Fibroblast of lung (primary cell): Measurements from ENCODE around the gene GRM4. TPM values are rescaled to one million over a fixed set of nuclear protein-coding genes. Genes with fewer than 3 reads are reported as not detected.

Experiments used
- DNase-seq, 2 donors: peaks; one replicate each; pipeline versions ENCODE4 v3.0.0 to v3.0.0-alpha.2; 2010; ENCODE audit warnings: low read depth in 2 of 2
- H2AFZ ChIP-seq: 2 replicates; pipeline ENCODE4 v1.5.1; 2012; ENCODE audit warnings: low read length, control low read depth, inconsistent platforms
- H3K27ac ChIP-seq: 2 replicates; pipeline ENCODE4 v1.5.1; 2011; ENCODE audit warnings: low read length, control low read depth; ENCODE audit not compliant: insufficient read depth
- H3K27me3 ChIP-seq: 2 replicates; pipeline ENCODE4 v1.5.1; 2011; ENCODE audit warnings: mild to moderate bottlenecking, low read length; ENCODE audit not compliant: control insufficient read depth, insufficient read depth
- H3K36me3 ChIP-seq: 2 replicates; pipeline ENCODE4 v1.5.1; 2011; ENCODE audit warnings: low read length; ENCODE audit not compliant: control insufficient read depth, insufficient read depth
- H3K4me1 ChIP-seq: 2 replicates; pipeline ENCODE4 v1.5.1; 2011; ENCODE audit warnings: low read length; ENCODE audit not compliant: control insufficient read depth, insufficient read depth; ENCODE audit errors: extremely low read depth
- H3K4me2 ChIP-seq: 2 replicates; pipeline ENCODE4 v1.5.1; 2011; ENCODE audit warnings: low read length, control low read depth; ENCODE audit not compliant: insufficient read depth; ENCODE audit errors: extremely low read depth
- H3K4me3 ChIP-seq, 4 experiments: fragments of 200-600 bp in 1 of 4; sonication (generic) in 1 of 4; replicated peaks in 1 of 4; 2 replicates each; pipeline ENCODE4 v1.5.1; 2011 to 2016; ENCODE audit warnings: low read length in 4 of 4, low read depth in 3 of 4, mild to moderate bottlenecking in 3 of 4, control low read depth in 2 of 4, inconsistent platforms in 1 of 4, mixed read lengths in 1 of 4; ENCODE audit not compliant: insufficient read depth in 1 of 4; ENCODE audit errors: control extremely low read depth in 1 of 4
- H3K79me2 ChIP-seq: 2 replicates; pipeline ENCODE4 v1.5.1; 2012; ENCODE audit warnings: mild to moderate bottlenecking, low read length, inconsistent platforms; ENCODE audit not compliant: control insufficient read depth, insufficient read depth
- H3K9ac ChIP-seq: 2 replicates; pipeline ENCODE4 v1.5.1; 2011; ENCODE audit warnings: mild to moderate bottlenecking, low read length, control low read depth; ENCODE audit not compliant: insufficient read depth
- H3K9me3 ChIP-seq: 2 replicates; pipeline ENCODE4 v1.5.1; 2012; ENCODE audit warnings: low read depth, low read length; ENCODE audit not compliant: control insufficient read depth, insufficient read depth
- H4K20me1 ChIP-seq: 2 replicates; pipeline ENCODE4 v1.5.1; 2011; ENCODE audit warnings: low read length; ENCODE audit not compliant: control insufficient read depth, insufficient read depth; ENCODE audit errors: extremely low read depth
- EZH2 ChIP-seq: IDR thresholded peaks from 2 replicates; pipeline ENCODE4 v1.5.1; 2012; ENCODE audit warnings: low read length, control low read depth, mild to moderate bottlenecking; ENCODE audit errors: missing control alignments
- polyA plus RNA-seq, 2 donors: library from polyadenylated mRNA; depleted of rRNA in 1 of 2; stranded (reverse) in 1 of 2; unstranded in 1 of 2; fragments of >200 nt; gene quantifications; 2 replicates each; pipeline ENCODE4 v1.2.1, GENCODE V29; 2011 to 2012; ENCODE audit warnings: missing spikeins in 1 of 2
- total RNA-seq: library from RNA; depleted of rRNA; stranded (reverse); fragments of >200 nt; gene quantifications from 2 replicates; pipeline ENCODE4 v1.2.1, GENCODE V29; 2014
- TF ChIP-seq, protein P1 (sequence below), 2 donors: IDR thresholded peaks in 1 of 2; conservative IDR thresholded peaks in 1 of 2; 1 replicate in 1 of 2; 2 replicates in 1 of 2; pipeline ENCODE4 v1.5.1; 2011 to 2012; ENCODE audit warnings: low read length in 2 of 2, control low read depth in 1 of 2, inconsistent platforms in 1 of 2, low read depth in 1 of 2, mild to moderate bottlenecking in 1 of 2

GRM4 gene
- total and polyA plus RNA-seq, 2 donors (not counting 1 experiment from before 2014, with no cell fraction given), result under 0.01 TPM; not detected in 1

- DNase-seq, result no peak
- TF ChIP-seq, protein P1, sequence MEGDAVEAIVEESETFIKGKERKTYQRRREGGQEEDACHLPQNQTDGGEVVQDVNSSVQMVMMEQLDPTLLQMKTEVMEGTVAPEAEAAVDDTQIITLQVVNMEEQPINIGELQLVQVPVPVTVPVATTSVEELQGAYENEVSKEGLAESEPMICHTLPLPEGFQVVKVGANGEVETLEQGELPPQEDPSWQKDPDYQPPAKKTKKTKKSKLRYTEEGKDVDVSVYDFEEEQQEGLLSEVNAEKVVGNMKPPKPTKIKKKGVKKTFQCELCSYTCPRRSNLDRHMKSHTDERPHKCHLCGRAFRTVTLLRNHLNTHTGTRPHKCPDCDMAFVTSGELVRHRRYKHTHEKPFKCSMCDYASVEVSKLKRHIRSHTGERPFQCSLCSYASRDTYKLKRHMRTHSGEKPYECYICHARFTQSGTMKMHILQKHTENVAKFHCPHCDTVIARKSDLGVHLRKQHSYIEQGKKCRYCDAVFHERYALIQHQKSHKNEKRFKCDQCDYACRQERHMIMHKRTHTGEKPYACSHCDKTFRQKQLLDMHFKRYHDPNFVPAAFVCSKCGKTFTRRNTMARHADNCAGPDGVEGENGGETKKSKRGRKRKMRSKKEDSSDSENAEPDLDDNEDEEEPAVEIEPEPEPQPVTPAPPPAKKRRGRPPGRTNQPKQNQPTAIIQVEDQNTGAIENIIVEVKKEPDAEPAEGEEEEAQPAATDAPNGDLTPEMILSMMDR (conservative IDR thresholded peaks at IDR 0.05 in 1 of 2, IDR thresholded peaks at IDR 0.05 in 1 of 2; ENCODE audit: low read depth in 1 of 2, low read length in 2 of 2), result no peak
- no peak for TF ChIP-seq EZH2
- no peaks in the 10 kb centered on the region for H3K9me3 ChIP-seq
- H3K9ac ChIP-seq, result no peak overlapping the region
- no peaks in the 10 kb centered on the region for H3K36me3 ChIP-seq
- no peak overlapping the region for H3K4me2 ChIP-seq
- no peak overlapping the region for H3K4me3 ChIP-seq
- no peaks in the 10 kb centered on the region for H3K4me1 ChIP-seq
- peaks cover 25% of the 10 kb centered on the region for H3K27me3 ChIP-seq
- H3K79me2 ChIP-seq, result no peaks in the 10 kb centered on the region
- H4K20me1 ChIP-seq, result no peaks in the 10 kb centered on the region
- H2AFZ ChIP-seq, result no peak overlapping the region
- H3K27ac ChIP-seq, result no peak overlapping the region
These were observed 80.2 kb downstream of the GRM4 start for GRCh38 chr6:34065466-34066217.

DNA sequence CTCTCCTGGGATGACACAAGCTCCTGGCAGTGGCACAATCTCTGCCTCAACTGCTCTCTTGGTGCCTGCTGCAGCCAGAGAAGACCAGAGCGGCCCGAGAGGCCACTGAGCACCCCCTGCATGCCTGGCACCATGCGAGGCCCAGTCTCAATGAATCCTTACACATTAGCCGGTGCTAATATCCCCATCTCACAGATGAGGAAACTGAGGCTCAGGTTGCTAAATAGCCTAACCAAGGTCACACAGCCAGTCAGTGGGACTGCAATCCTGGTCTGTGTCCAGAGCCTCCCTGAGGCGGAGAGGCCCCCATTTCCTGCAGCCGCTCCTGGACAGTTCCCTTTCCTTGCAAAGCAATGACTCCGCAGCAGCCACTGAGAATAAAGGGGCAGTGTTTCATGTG is 81.2 kb downstream of the GRM4 start:
- Histone ChIP-seq H3K27ac (no peak overlapping the region), H3K36me3 (no peaks in the 10 kb centered on the region), H3K27me3 (peaks cover 25% of the 10 kb centered on the region), H3K4me3 (no peak overlapping the region), H4K20me1 (no peaks in the 10 kb centered on the region), H3K79me2 (no peaks in the 10 kb centered on the region), H3K9ac (no peak overlapping the region), H3K4me2 (no peak overlapping the region), H2AFZ (no peak overlapping the region), H3K4me1 (no peaks in the 10 kb centered on the region), H3K9me3 (no peaks in the 10 kb centered on the region)
- DNase-seq, result no peak
- TF ChIP-seq, protein P1 (conservative IDR thresholded peaks at IDR 0.05 in 1 of 2, IDR thresholded peaks at IDR 0.05 in 1 of 2; ENCODE audit: low read depth in 1 of 2, low read length in 2 of 2), result no peak
- TF ChIP-seq EZH2, result no peak

GRCh38 chr6:34063651-34064050 is 82.2 kb downstream of the GRM4 start:
- no peak for DNase-seq

More at GRCh38 chr6:34063651-34064050, 82.2 kb downstream of the GRM4 start:
- Histone ChIP-seq H4K20me1 (no peaks in the 10 kb centered on the region), H3K9ac (no peak overlapping the region), H3K9me3 (no peaks in the 10 kb centered on the region), H3K27me3 (peaks cover 25% of the 10 kb centered on the region), H3K4me1 (no peaks in the 10 kb centered on the region), H3K4me3 (no peak overlapping the region), H3K4me2 (no peak overlapping the region), H3K27ac (no peak overlapping the region), H3K36me3 (no peaks in the 10 kb centered on the region), H2AFZ (no peak overlapping the region), H3K79me2 (no peaks in the 10 kb centered on the region)
- no peak for TF ChIP-seq EZH2
- TF ChIP-seq, protein P1 (conservative IDR thresholded peaks at IDR 0.05 in 1 of 2, IDR thresholded peaks at IDR 0.05 in 1 of 2; ENCODE audit: low read depth in 1 of 2, low read length in 2 of 2), result no peak
